ENCODE measurements around the gene PRDM16.

The PRDM16 gene

DNA sequence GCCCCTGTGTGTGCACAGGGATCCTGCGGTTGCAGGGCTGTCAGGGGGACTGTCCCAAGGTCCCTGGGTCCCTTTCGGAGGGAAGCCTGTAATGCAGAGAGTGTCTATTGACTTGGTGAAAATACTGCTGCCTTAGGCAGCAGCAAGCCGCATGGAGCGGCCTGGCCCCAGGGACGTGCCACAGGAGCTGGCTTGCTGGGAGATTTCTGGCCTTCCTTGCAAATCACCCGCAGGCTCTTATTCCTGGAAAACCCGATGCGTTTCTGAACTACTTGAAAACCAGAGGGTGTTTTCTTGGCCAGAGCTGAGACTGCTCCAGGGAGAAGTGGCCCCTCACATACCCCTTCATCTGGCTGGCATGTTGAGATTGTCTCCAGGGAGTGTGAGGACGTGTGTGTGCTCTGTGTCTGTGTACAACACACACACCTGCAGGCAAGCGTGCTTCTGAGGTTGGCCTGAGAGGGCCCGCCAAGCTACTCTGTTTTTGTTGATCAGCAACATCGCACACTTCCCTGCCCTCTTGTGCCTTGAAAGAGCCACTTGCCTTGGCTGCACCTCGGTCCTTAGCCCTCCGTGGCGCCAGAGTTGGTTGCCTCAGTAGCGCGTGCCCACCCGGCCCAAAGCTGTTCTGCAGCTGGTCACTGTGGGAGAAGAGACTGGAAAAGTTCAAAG is 10.5 kb downstream of the PRDM16 start:
- Histone ChIP-seq H3K27ac (no peak overlapping the region), H3K27me3 (ENCODE audit: insufficient read depth, low read depth, severe bottlenecking) (no peaks in the 10 kb centered on the region), H3K9me3 (ENCODE audit: severe bottlenecking) (no peaks in the 10 kb centered on the region), H3K36me3 (no peaks in the 10 kb centered on the region), H3K4me3 (ENCODE audit: low read depth, low read length) (no peak overlapping the region)
- DNase-seq, result no peak
- TF ChIP-seq, protein P1, sequence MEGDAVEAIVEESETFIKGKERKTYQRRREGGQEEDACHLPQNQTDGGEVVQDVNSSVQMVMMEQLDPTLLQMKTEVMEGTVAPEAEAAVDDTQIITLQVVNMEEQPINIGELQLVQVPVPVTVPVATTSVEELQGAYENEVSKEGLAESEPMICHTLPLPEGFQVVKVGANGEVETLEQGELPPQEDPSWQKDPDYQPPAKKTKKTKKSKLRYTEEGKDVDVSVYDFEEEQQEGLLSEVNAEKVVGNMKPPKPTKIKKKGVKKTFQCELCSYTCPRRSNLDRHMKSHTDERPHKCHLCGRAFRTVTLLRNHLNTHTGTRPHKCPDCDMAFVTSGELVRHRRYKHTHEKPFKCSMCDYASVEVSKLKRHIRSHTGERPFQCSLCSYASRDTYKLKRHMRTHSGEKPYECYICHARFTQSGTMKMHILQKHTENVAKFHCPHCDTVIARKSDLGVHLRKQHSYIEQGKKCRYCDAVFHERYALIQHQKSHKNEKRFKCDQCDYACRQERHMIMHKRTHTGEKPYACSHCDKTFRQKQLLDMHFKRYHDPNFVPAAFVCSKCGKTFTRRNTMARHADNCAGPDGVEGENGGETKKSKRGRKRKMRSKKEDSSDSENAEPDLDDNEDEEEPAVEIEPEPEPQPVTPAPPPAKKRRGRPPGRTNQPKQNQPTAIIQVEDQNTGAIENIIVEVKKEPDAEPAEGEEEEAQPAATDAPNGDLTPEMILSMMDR (IDR thresholded peaks at IDR 0.05; ENCODE audit: low read depth, low read length), result no peak

DNA sequence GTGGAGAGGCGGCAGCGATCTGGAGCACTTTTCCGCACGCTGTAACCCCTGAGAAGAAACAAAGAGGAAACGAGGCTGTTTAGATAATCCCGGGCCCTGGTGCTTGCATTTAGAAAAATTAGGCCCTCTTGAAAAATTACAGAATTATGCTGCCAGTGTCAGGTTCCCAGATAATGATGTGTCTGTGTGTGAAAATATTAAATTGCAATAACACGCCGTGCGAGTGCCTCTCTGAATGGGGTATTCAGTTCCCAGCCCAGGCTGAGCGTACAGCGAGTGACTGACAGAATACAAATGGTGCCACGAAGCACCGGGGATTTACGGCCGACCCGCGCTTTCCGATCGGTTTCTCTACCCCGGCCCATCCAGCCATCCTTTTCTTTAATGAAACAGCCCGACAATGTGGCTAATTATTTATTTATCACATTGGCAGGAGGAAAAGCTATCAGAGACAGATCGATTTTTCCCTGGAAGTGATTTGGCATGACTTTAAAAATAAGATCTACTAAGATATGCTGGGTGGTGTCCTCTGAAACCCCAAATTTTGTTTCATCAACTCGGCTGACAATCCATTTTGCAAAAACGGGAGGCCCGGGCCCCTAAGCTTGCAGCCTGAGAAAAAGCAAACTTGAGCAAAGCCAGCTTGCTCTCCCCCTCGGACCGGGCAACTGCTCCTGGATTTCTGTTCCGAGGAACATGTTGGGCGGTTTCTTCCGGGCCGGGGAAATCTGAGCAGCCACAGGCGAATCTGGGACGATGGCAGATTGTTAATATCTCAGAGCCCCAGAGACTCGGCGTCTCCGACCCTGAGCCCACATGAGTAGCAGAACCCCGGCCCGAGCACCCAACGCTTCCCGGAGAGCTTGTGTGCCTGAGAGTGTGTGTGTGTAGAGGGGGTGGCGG is 11.3 kb downstream of the PRDM16 start:
- Histone ChIP-seq H3K27ac (no peak overlapping the region), H3K27me3 (ENCODE audit: insufficient read depth, low read depth, severe bottlenecking) (no peaks in the 10 kb centered on the region), H3K36me3 (no peaks in the 10 kb centered on the region), H3K4me3 (ENCODE audit: low read depth, low read length) (no peak overlapping the region), H3K9me3 (ENCODE audit: severe bottlenecking) (no peaks in the 10 kb centered on the region)
- TF ChIP-seq, protein P1 (IDR thresholded peaks at IDR 0.05; ENCODE audit: low read depth, low read length), result no peak
- no peak for DNase-seq

DNA sequence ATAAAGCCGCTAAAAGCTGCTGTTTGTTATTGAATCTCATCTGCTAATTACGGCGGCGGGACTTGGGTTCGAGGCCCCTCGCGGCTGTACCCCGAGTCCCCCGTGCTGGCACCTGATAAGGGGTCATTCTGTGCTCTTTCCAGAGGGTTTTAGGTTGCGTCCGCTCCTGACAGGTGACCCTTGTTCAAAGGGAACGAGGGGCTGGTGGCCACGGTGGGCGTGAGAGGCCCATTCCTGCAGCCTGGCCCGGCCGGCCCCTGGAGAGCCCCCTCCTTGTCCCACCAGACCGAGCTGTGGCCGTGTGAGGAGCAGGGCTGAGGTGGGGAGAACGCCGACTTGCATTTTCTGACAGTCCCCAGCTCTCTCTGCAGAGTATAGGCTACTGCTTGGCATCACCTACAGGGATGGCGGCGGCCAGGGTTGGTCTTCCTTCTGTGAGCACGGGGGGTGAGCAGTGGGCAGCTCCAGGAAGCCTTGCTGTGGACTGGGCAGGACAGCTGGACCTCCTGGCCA is 12.2 kb downstream of the PRDM16 start:
- Histone ChIP-seq H3K4me3 (ENCODE audit: low read depth, low read length) (no peak overlapping the region), H3K27ac (no peak overlapping the region), H3K9me3 (ENCODE audit: severe bottlenecking) (no peaks in the 10 kb centered on the region), H3K27me3 (ENCODE audit: insufficient read depth, low read depth, severe bottlenecking) (no peaks in the 10 kb centered on the region), H3K36me3 (no peaks in the 10 kb centered on the region)
- no peak for DNase-seq
- TF ChIP-seq, protein P1 (IDR thresholded peaks at IDR 0.05; ENCODE audit: low read depth, low read length), result no peak

DNA sequence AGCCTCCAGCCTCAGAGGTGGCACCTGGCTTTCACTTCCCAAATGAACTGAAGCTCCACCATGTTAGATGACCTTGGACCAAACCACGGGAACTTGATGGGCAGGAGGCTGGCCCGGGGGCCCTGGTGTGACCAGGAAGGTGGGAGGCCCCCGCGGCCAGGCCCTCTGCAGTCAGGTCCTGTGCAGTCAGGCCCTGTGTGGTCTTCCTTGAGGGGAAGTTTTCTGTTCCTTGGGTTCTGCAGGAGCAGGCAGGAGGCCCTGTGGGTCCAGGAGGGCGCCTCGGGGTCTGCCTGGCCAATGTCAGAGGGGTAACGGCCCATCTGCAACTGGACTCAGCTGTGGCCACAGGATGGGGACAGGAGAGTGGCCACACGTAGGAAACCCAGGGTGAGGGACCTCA is 13.0 kb downstream of the PRDM16 start:
- Histone ChIP-seq H3K27me3 (ENCODE audit: insufficient read depth, low read depth, severe bottlenecking) (no peaks in the 10 kb centered on the region), H3K27ac (no peak overlapping the region), H3K36me3 (no peaks in the 10 kb centered on the region), H3K9me3 (ENCODE audit: severe bottlenecking) (no peaks in the 10 kb centered on the region), H3K4me3 (ENCODE audit: low read depth, low read length) (no peak overlapping the region)
- TF ChIP-seq, protein P1 (IDR thresholded peaks at IDR 0.05; ENCODE audit: low read depth, low read length), result no peak
- no peak for DNase-seq

DNA sequence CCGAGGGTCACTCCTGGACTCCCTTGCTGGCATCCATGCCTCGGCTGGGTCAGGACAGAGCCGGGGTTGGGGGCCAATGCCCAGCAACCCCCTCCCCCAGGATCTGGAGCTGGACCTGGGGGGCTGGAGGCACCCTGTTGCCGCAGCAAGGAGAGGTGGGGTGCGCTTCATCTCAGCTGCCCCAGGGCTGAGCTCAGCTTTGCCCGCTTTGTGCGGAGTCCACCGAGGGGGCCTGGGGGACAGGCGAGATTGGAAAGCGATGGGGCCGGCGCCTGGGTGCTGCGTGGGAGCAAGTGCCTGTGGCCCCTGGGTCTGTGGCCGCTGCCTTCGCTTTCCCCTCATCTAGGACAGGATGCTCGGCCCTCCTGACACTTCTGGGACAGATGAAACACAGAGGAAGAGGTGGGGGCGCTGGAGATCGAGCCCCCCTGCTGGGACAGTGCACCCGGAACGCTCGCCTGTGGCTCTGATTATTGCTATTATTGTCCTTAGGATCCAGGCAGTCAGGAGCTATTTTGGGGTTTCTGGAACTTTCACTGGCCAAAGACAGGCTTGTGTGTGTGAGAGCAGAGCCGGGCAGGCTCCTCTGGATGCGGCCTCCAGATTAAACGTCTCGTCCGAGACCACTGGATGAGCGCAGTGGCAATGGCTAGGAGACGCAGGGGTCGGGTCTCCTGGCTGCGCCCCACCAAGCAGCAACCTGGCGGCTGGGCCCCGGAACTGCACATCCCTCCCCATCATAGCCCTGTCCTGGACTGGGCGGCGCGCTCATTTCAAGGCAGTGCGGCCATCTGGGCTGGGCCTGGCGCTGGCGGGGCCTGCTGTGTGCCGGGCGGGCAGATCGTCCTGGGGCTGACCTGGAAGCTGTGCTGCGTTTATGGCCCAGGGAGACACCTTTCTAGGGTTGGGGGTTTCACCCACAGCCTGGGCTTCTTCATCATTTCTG is 13.8 kb downstream of the PRDM16 start:
- H3K9me3 ChIP-seq (ENCODE audit: severe bottlenecking), result no peaks in the 10 kb centered on the region
- no peak for DNase-seq
- H3K27ac ChIP-seq, result no peak overlapping the region
- TF ChIP-seq, protein P1 (IDR thresholded peaks at IDR 0.05; ENCODE audit: low read depth, low read length), result no peak
- H3K4me3 ChIP-seq (ENCODE audit: low read depth, low read length), result no peak overlapping the region
- no peaks in the 10 kb centered on the region for H3K27me3 ChIP-seq (ENCODE audit: insufficient read depth, low read depth, severe bottlenecking)
- no peaks in the 10 kb centered on the region for H3K36me3 ChIP-seq

Measured in WERI-Rb-1 (cell line).